Naive thymus-derived CD4-positive, alpha-beta T cell (primary cell): Measurements from ENCODE around the gene USH2A. TPM values are rescaled to one million over a fixed set of nuclear protein-coding genes. Genes with fewer than 3 reads are reported as not detected.

ENCODE experiments used
- ATAC-seq: fragments of 150-1000 bp; cut with Tn5 transposase; 2 replicates; pipeline ENCODE4 v1.10.0; 2021; ENCODE audit warnings: mild to moderate bottlenecking, moderate library complexity
- CTCF ChIA-PET: fragments of 350-600 bp; sonication (Branson Sonifier 250); formaldehyde crosslinking; loops from one replicate; lab custom pipeline; 2021; ENCODE audit warnings: antibody characterized with exemption; lab: Charles Lee
- POLR2A ChIA-PET: fragments of 350-600 bp; sonication (Branson Sonifier 250); formaldehyde crosslinking; loops from one replicate; lab custom pipeline; 2021; ENCODE audit warnings: antibody characterized with exemption, inconsistent platforms; lab: Charles Lee
- DNase-seq, 9 donors: peaks; one replicate each; pipeline versions ENCODE4 v3.0.0 to v3.0.0-alpha.2; 2020 to 2022; ENCODE audit warnings: mixed read lengths in 1 of 9
- H3K27ac ChIP-seq: one replicate; pipeline ENCODE4 v1.7.0; 2013; ENCODE audit warnings: mild to moderate bottlenecking, low read depth, low read length, moderate library complexity
- H3K27me3 ChIP-seq, 2 donors: one replicate each; pipeline ENCODE4 v1.7.0; 2013; ENCODE audit warnings: low read length in 2 of 2, mild to moderate bottlenecking in 2 of 2, moderate library complexity in 2 of 2; ENCODE audit not compliant: control insufficient read depth in 2 of 2, insufficient read depth in 2 of 2
- H3K36me3 ChIP-seq, 3 experiments: 1 replicate in 2 of 3; 2 replicates in 1 of 3; pipeline ENCODE4 v1.7.0; 2013; ENCODE audit warnings: low read length in 3 of 3, mild to moderate bottlenecking in 3 of 3, moderate library complexity in 1 of 3; ENCODE audit not compliant: insufficient read depth in 3 of 3, control insufficient read depth in 2 of 3
- H3K4me1 ChIP-seq, 2 donors: one replicate each; pipeline ENCODE4 v1.7.0; 2013; ENCODE audit warnings: low read length in 2 of 2, mild to moderate bottlenecking in 2 of 2, moderate library complexity in 1 of 2; ENCODE audit not compliant: control insufficient read depth in 2 of 2, insufficient read depth in 2 of 2
- H3K4me3 ChIP-seq: 2 replicates; pipeline ENCODE4 v1.7.0; 2013; ENCODE audit warnings: mild to moderate bottlenecking, low read length
- H3K9me3 ChIP-seq, 3 experiments: 1 replicate in 2 of 3; 2 replicates in 1 of 3; pipeline ENCODE4 v1.7.0; 2013; ENCODE audit warnings: low read length in 3 of 3; ENCODE audit not compliant: control insufficient read depth in 2 of 3
- H3K27ac Mint-ChIP-seq, 9 donors: one replicate each; pipeline ENCODE4 v1.8.0; 2020 to 2022; ENCODE audit warnings: mixed read lengths in 9 of 9, mild to moderate bottlenecking in 8 of 9, moderate library complexity in 5 of 9, inconsistent platforms in 2 of 9
- H3K27me3 Mint-ChIP-seq, 5 donors: one replicate each; pipeline ENCODE4 v1.8.0; 2021 to 2022; ENCODE audit warnings: mixed read lengths in 5 of 5, mild to moderate bottlenecking in 1 of 5
- H3K36me3 Mint-ChIP-seq, 5 donors: one replicate each; pipeline ENCODE4 v1.8.0; 2020 to 2022; ENCODE audit warnings: mixed read lengths in 5 of 5, mild to moderate bottlenecking in 3 of 5, inconsistent platforms in 1 of 5
- H3K4me1 Mint-ChIP-seq, 7 donors: one replicate each; pipeline ENCODE4 v1.8.0; 2020 to 2022; ENCODE audit warnings: mixed read lengths in 7 of 7, mild to moderate bottlenecking in 3 of 7, inconsistent platforms in 1 of 7
- H3K4me3 Mint-ChIP-seq, 10 donors: one replicate each; pipeline ENCODE4 v1.8.0; 2020 to 2022; ENCODE audit warnings: mild to moderate bottlenecking in 10 of 10, mixed read lengths in 10 of 10, moderate library complexity in 6 of 10, inconsistent platforms in 2 of 10
- H3K9me3 Mint-ChIP-seq, 11 donors: one replicate each; pipeline ENCODE4 v1.8.0; 2020 to 2022; ENCODE audit warnings: mixed read lengths in 11 of 11, mild to moderate bottlenecking in 4 of 11, inconsistent platforms in 1 of 11, moderate library complexity in 1 of 11
- intact Hi-C, 2 donors: fragments of 100-400 bp; cut with micrococcal nuclease; formaldehyde crosslinking; loops; one replicate each; pipeline ENCODE4 v1.15.1; 2023
- polyA plus RNA-seq, 2 donors: library from polyadenylated mRNA; unstranded; fragments of 300-500 nt; fragmentation: Illumina TruSeq; gene quantifications; one replicate each; pipeline ENCODE4 v1.2.3, GENCODE V29; 2021
- total RNA-seq, 6 experiments: library from RNA in 5 of 6; stranded (reverse) in 5 of 6; gene quantifications; 1 replicate in 5 of 6; 2 replicates in 1 of 6; pipeline ENCODE4 v1.2.3 and lab custom pipeline; 2021 to 2026

USH2A gene
- total and polyA plus RNA-seq, 7 experiments from 2014 or later: not detected

- intact Hi-C loops: no loop called here
- Mint-ChIP-seq H3K4me1 (no peaks in the 10 kb centered on the region), H3K36me3 (no peaks in the 10 kb centered on the region), H3K4me3 (no peak overlapping the region), H3K9me3 (peaks cover 0 to 4% (median 0%) of the 10 kb centered on the region in 11 donors), H3K27me3 (peaks cover 0 to 33% (median 7%) of the 10 kb centered on the region in 5 donors), H3K27ac (no peak overlapping the region)
- Histone ChIP-seq H3K9me3 (no peaks in the 10 kb centered on the region), H3K27me3 (no peaks in the 10 kb centered on the region), H3K4me1 (no peaks in the 10 kb centered on the region), H3K4me3 (no peak overlapping the region), H3K36me3 (no peaks in the 10 kb centered on the region), H3K27ac (no peak overlapping the region)
- ATAC-seq (no peak), DNase-seq (no peak)
- ChIA-PET POLR2A (no interaction called here), CTCF (no interaction called here)
Observed at GRCh38 chr1:215631489-215631888, 791.8 kb downstream of the USH2A start.

- H3K27me3 Mint-ChIP-seq: peaks cover 0 to 33% (median 7%) of the 10 kb centered on the region in 5 donors
- H3K27ac Mint-ChIP-seq: no peak overlapping the region
- H3K4me1 ChIP-seq: no peaks in the 10 kb centered on the region
- no peaks in the 10 kb centered on the region for H3K36me3 Mint-ChIP-seq
- H3K4me3 ChIP-seq: no peak overlapping the region
- no peaks in the 10 kb centered on the region for H3K9me3 ChIP-seq
- peaks cover 0 to 4% (median 0%) of the 10 kb centered on the region in 11 donors for H3K9me3 Mint-ChIP-seq
- H3K4me3 Mint-ChIP-seq: no peak overlapping the region
- no peaks in the 10 kb centered on the region for H3K27me3 ChIP-seq
- DNase-seq (no peak), ATAC-seq (no peak)
- H3K4me1 Mint-ChIP-seq: no peaks in the 10 kb centered on the region
- ChIA-PET POLR2A (no interaction called here), CTCF (interaction anchor here (0.6 kb wide), 1 partner anchor 12 kb away, joined by 4 read pairs; no protein-coding TSS in a partner anchor)
- H3K27ac ChIP-seq: no peak overlapping the region
- H3K36me3 ChIP-seq: no peaks in the 10 kb centered on the region
- intact Hi-C loops: no loop called here
Observed at GRCh38 chr1:215631040-215631439, 792.2 kb downstream of the USH2A start.

- DNase-seq (no peak), ATAC-seq (no peak)
- Mint-ChIP-seq H3K36me3 (peaks cover 0 to 9% (median under 1%) of the 10 kb centered on the region in 5 donors), H3K27me3 (no peaks in the 10 kb centered on the region), H3K27ac (no peak overlapping the region), H3K4me1 (no peaks in the 10 kb centered on the region), H3K4me3 (no peak overlapping the region), H3K9me3 (peaks cover 0 to 4% (median 0%) of the 10 kb centered on the region in 11 donors)
- POLR2A ChIA-PET: no interaction called here
- CTCF ChIA-PET: no interaction called here
- intact Hi-C loops: no loop called here
- H3K4me1 ChIP-seq: no peaks in the 10 kb centered on the region
- no peak overlapping the region for H3K27ac ChIP-seq
- H3K9me3 ChIP-seq: no peaks in the 10 kb centered on the region
- no peaks in the 10 kb centered on the region for H3K36me3 ChIP-seq
- no peak overlapping the region for H3K4me3 ChIP-seq
- H3K27me3 ChIP-seq: no peaks in the 10 kb centered on the region
Observed at GRCh38 chr1:215625949-215626348, 797.3 kb downstream of the USH2A start.

- no peak overlapping the region for H3K27ac ChIP-seq
- DNase-seq: no peak
- Mint-ChIP-seq H3K27me3 (no peaks in the 10 kb centered on the region), H3K9me3 (peaks cover 0 to 3% (median 0%) of the 10 kb centered on the region in 11 donors), H3K36me3 (peaks cover 1 to 25% (median 12%) of the 10 kb centered on the region in 5 donors), H3K27ac (no peak overlapping the region), H3K4me3 (no peak overlapping the region), H3K4me1 (no peaks in the 10 kb centered on the region)
- H3K4me3 ChIP-seq: no peak overlapping the region
- H3K36me3 ChIP-seq: no peaks in the 10 kb centered on the region
- no peaks in the 10 kb centered on the region for H3K4me1 ChIP-seq
- H3K27me3 ChIP-seq: no peaks in the 10 kb centered on the region
- POLR2A ChIA-PET: no interaction called here
- no peaks in the 10 kb centered on the region for H3K9me3 ChIP-seq
- no peak for ATAC-seq
- intact Hi-C loops: no loop called here
- CTCF ChIA-PET: no interaction called here
Observed at GRCh38 chr1:215623162-215623561, 800.1 kb downstream of the USH2A start.

GRCh38 chr1:215617979-215618378 lies 805.3 kb downstream of the USH2A start:
- intact Hi-C loops: no loop called here

GRCh38 chr1:215612391-215612790 lies 810.9 kb downstream of the USH2A start:
- H3K4me1 ChIP-seq: no peaks in the 10 kb centered on the region
- H3K27ac ChIP-seq: no peak overlapping the region
- ATAC-seq: no peak
- Mint-ChIP-seq H3K4me3 (no peak overlapping the region), H3K36me3 (peaks cover 4 to 40% (median 34%) of the 10 kb centered on the region in 5 donors), H3K4me1 (peaks cover 0 to 3% (median 0%) of the 10 kb centered on the region in 7 donors), H3K9me3 (peaks cover 0 to 2% (median 0%) of the 10 kb centered on the region in 11 donors), H3K27ac (no peak overlapping the region), H3K27me3 (no peaks in the 10 kb centered on the region)
- ChIA-PET POLR2A (no interaction called here), CTCF (no interaction called here)
- DNase-seq: no peak
- H3K27me3 ChIP-seq: no peaks in the 10 kb centered on the region
- intact Hi-C loops: no loop called here
- no peaks in the 10 kb centered on the region for H3K36me3 ChIP-seq
- no peaks in the 10 kb centered on the region for H3K9me3 ChIP-seq
- H3K4me3 ChIP-seq: no peak overlapping the region

More at GRCh38 chr1:215617979-215618378, 805.3 kb downstream of the USH2A start:
- Mint-ChIP-seq H3K27ac (no peak overlapping the region), H3K4me1 (peaks cover 0 to 7% (median 0%) of the 10 kb centered on the region in 7 donors), H3K4me3 (no peak overlapping the region), H3K9me3 (peaks cover 0 to 2% (median 0%) of the 10 kb centered on the region in 11 donors), H3K36me3 (peaks cover 8 to 43% (median 20%) of the 10 kb centered on the region in 5 donors), H3K27me3 (no peaks in the 10 kb centered on the region)
- no peak overlapping the region for H3K4me3 ChIP-seq
- H3K9me3 ChIP-seq: no peaks in the 10 kb centered on the region
- no peaks in the 10 kb centered on the region for H3K4me1 ChIP-seq
- H3K36me3 ChIP-seq: no peaks in the 10 kb centered on the region
- POLR2A ChIA-PET: no interaction called here
- CTCF ChIA-PET: no interaction called here
- DNase-seq: no peak
- H3K27ac ChIP-seq: no peak overlapping the region
- H3K27me3 ChIP-seq: no peaks in the 10 kb centered on the region
- no peak for ATAC-seq

- no peaks in the 10 kb centered on the region for H3K36me3 ChIP-seq
- H3K36me3 Mint-ChIP-seq: peaks cover 5 to 34% (median 31%) of the 10 kb centered on the region in 5 donors
Observed at GRCh38 chr1:215608646-215609045, 814.6 kb downstream of the USH2A start.

More at GRCh38 chr1:215608646-215609045, 814.6 kb downstream of the USH2A start:
- no peak for DNase-seq
- no peak overlapping the region for H3K4me3 Mint-ChIP-seq
- Histone ChIP-seq H3K27ac (no peak overlapping the region), H3K9me3 (no peaks in the 10 kb centered on the region), H3K4me3 (no peak overlapping the region), H3K27me3 (no peaks in the 10 kb centered on the region), H3K4me1 (no peaks in the 10 kb centered on the region)
- H3K9me3 Mint-ChIP-seq: peaks cover 0 to 2% (median 0%) of the 10 kb centered on the region in 11 donors
- no peaks in the 10 kb centered on the region for H3K27me3 Mint-ChIP-seq
- ATAC-seq: no peak
- CTCF ChIA-PET: no interaction called here
- H3K4me1 Mint-ChIP-seq: no peaks in the 10 kb centered on the region
- intact Hi-C loops: loop anchor here (5.0 kb wide), 2 partner anchors 76 to 946 kb away; no protein-coding TSS in a partner anchor
- no peak overlapping the region for H3K27ac Mint-ChIP-seq
- POLR2A ChIA-PET: no interaction called here
